GM21381 (cell line): Measurements from ENCODE around the gene UQCR11.

Experiments
- ATAC-seq: cut with Tn5 transposase; IDR thresholded peaks from one replicate; pipeline ENCODE4 v1.9.1; 2021; ENCODE audit warnings: mild to moderate bottlenecking, moderate library complexity; ENCODE audit not compliant: unreplicated experiment

Gene UQCR11

GRCh38 chr19:1636325-1637236, 31.3 kb upstream of the UQCR11 start:
- no peak for ATAC-seq

DNA sequence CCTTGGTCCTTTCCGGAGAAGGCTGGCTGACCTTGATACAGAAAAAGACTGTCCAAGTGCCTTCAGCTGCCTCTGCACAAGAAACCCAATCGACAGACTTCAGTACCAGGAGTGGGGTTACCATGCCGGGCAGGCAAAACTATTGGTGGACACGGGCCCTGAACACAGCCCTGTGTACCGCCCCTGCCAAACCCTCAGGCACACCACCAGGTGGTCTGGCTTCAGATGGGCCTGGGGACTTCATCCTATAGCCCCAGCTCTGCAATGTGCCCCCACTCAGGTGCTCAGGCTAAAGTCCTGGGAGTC, 29.6 kb upstream of the UQCR11 start:
- ATAC-seq: no peak

DNA sequence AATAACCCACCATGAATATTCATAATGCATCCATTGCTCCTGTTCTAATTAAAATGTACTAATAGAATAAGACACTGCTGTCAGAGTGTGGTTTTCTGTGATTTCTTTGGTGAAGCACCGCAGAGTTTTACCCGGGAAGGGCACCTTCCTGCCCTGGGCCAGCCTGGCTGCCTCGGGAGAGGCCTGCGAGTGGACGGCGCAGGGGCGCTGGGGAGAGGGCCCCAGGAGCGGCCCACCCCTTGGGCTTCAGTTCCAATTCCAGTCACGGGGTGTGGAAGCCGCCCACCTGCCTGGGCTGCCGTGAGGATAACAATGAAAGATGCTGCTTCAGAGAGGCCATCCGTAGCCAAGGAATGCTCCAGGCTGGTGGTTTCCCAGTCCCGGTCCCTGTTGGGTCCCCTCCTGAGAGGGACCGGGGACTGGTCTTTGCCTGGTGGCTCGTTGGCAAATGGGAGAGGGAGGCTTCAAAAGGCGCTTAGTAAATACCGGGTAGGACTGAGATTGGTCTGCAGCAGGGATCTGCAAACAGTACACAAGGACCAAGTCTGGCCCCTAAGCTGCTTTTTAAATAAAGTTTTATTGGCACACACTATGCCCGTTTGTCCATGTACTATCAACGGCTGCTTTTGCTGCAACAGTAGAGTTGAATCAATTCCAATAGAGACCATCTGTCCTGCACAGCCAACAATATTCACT, 29.1 kb upstream of the UQCR11 start:
- ATAC-seq: no peak

DNA sequence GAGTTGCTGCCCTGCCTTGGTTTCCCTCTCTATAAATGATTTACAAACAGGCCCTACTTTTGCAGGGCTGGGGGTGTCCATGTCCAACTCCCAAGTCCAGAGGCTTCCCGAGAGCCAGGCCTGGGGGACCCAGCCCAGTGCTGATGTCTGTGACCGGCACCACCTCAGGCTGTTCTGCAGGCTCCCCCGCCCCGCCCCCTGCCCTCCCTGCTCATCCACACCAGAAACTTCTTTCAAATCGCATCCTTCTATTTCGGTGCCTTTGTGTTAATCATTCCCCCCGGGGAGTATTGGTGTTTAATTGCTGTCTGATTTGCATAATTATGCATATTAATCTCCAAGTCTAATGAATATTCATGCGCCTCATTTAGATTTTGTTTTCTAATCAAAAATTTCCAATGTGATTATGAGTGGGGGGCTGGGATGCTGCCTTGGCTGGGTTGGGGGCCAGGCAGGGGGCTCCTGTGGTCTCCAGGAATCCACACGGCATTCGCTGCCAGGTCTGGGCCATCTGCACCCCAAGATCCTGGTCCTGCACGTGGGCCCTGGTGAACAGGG, 28.1 kb upstream of the UQCR11 start:
- no peak for ATAC-seq

DNA sequence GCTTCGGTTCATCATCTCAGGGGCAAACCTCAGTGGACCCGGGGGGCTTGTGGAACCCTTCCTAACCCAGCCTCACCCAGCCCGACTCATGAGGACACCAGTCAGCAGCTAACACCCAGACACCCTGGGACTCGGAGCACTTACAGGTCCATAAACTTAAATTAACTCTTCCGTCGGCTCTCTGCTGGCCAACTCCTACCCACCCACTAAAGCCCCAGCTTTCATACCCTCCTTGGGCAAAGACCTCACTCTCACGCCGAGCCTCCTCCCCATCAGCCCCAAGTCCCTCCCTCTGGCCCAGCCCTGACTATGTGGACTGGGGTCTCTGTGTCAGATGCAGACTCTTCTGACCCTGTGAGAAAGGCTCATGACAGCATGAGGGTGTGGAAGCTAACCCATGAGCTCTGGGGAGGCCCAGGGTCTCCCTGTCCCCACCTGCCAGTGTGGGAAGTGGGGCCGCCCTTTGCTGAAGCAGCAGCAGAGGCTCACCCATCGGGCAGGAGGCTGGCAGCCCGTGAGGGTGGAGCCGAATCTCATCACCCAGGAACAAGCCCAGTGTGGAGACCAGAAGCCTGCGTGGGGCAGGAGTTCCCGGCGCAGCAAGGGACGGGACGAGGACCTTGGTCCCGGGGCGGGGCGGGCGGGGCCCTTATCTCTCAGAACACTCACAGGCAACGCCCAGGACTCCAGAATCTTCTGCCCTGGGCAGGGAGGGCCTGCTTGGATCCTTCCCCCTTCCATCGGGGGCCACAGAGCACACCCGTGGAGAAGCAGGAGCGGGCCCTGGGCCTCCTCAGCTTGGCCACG, 27.4 kb upstream of the UQCR11 start:
- no peak for ATAC-seq

GRCh38 chr19:1631557-1632100, 26.4 kb upstream of the UQCR11 start:
- no peak for ATAC-seq

GRCh38 chr19:1630811-1631210, 25.5 kb upstream of the UQCR11 start:
- no peak for ATAC-seq

- no peak for ATAC-seq
Measured at GRCh38 chr19:1630012-1630411, 24.8 kb upstream of the UQCR11 start.

DNA sequence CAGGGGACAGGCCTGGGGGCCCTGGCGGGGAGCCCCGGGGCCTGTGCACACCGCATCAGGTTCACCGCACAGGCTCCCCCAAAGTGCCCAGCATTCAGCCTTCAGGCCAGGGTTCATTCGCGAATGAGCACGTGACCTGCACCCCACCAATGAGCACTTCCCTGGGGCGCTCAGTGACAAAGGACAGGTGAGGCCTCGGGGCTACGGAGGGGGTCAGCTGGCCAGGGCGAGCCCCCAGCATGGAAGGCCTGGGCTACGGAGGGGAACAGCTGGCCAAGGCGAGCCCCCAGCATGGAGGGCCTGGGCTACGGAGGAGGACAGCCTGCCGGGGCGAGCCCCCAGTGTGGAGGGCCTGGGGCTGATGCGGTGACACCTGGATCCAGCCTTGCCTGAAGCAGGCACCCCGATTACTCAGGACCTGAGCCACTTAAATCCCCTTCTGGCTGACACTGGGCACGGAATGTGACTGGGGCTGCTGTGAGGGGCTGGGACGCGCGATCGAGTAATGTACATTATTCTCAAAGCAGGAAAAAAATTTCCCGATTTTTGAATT, 24.1 kb upstream of the UQCR11 start:
- no peak for ATAC-seq

GRCh38 chr19:1627194-1627593, 21.9 kb upstream of the UQCR11 start:
- no peak for ATAC-seq

- ATAC-seq: no peak
Measured at GRCh38 chr19:1626417-1627010, 21.3 kb upstream of the UQCR11 start.

- ATAC-seq: no peak
Measured at GRCh38 chr19:1624458-1624857, 19.2 kb upstream of the UQCR11 start.

- no peak for ATAC-seq
Measured at GRCh38 chr19:1622541-1622940, 17.3 kb upstream of the UQCR11 start.

DNA sequence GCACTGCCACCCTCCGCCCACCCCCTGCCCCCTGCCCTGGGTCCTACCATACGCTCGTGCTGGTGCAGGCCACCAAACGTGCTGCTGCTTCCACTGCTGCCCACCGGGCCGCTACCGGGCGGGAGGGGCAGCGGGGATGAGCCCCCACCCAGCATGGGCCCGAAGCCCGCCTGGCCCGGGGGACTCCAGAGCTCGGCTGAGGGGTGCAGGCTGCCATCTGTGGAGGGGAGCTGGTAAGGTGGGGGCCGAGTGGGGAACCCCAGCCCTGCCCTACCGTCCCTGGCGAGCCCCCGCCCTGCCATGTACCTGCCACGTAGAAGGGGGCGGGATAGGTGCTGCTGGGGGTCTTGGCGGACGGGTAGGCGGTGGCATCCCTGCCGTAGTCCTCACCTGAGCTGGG, 16.7 kb upstream of the UQCR11 start:
- no peak for ATAC-seq

GRCh38 chr19:1621574-1621973, 16.3 kb upstream of the UQCR11 start:
- no peak for ATAC-seq

DNA sequence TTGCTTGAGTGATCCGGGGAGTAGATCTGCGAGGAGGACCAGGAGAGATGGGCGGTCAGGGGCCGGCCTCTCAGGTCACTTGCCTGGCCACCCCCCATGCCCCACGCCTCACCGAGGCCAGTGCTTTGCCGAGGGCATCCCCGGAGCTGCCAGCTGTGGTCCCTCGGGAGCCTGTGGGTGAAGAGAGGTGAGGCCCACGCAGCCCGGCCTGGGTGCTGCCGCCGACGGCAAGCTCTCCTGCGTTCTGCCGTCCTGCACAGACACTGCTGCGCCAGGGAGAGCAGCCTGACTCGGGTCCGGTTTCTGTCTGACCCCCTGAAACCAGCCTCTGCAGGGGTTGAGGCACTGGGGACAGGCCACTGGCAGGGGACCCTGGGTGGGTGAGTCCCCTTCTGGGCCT, 15.8 kb upstream of the UQCR11 start:
- no peak for ATAC-seq

- ATAC-seq: no peak
Measured at GRCh38 chr19:1620502-1620901, 15.2 kb upstream of the UQCR11 start.

- ATAC-seq: no peak
Measured at GRCh38 chr19:1619703-1620102, 14.4 kb upstream of the UQCR11 start.

DNA sequence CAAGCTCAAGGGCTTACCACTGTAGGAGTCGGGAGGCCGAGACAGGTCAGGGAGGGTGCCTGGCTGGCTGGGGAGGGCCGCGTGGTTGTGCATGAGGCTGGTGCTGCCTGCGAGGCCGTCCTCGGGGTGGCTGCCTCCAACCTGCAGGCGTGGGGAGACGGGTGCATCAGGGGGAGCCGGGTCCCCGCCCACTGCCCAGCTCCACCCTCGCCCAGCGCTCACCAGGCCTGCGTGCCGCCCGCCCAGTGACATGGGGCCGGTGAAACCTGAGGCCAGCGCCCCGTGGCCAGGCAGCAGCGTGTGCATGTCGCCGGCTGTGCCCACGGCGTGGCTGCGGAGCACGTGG, 13.8 kb upstream of the UQCR11 start:
- ATAC-seq: no peak
